Body of pancreas (tissue), 4 donors: ENCODE measurements around the gene PSMB1.
"Not testable (repeated sequence)": the region's sequence is repeated elsewhere in the genome, so short reads cannot be mapped to it uniquely, and the experiment has no call there.

Source experiments
- POLR2A ChIP-seq, 3 donors: fragments of 450-650 bp; IDR thresholded peaks; one replicate each; pipeline ENCODE4 v1.6.1; 2016; ENCODE audit warnings: antibody characterized with exemption in 3 of 3, mild to moderate bottlenecking in 2 of 3
- TF ChIP-seq, protein P1 (sequence below), 7 experiments: fragments of 450-650 bp in 4 of 7; fragments of 200-600 bp in 3 of 7; sonication (generic) in 3 of 7; IDR thresholded peaks; one replicate each; pipeline ENCODE4 v1.5.1; 2016 to 2019; ENCODE audit warnings: antibody characterized with exemption in 7 of 7

DNA sequence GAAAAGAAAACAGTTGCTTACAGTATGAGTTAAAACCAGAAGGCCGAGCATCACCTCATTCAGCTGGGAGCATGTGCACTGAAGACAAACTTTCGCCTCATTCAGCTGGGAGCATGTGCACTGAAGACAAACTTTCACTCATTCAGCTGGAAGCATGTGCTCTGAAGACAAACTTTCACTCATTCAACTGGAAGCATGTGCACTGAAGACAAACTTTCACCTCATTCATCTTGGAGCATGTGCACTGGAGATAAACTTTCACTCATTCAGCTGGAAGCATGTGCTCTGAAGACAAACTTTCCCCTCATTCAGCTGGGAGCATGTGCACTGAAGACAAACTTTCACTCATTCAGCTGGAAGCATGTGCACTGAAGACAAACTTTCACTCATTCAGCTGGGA lies 45.4 kb downstream of the PSMB1 start:
- TF ChIP-seq, protein P1, sequence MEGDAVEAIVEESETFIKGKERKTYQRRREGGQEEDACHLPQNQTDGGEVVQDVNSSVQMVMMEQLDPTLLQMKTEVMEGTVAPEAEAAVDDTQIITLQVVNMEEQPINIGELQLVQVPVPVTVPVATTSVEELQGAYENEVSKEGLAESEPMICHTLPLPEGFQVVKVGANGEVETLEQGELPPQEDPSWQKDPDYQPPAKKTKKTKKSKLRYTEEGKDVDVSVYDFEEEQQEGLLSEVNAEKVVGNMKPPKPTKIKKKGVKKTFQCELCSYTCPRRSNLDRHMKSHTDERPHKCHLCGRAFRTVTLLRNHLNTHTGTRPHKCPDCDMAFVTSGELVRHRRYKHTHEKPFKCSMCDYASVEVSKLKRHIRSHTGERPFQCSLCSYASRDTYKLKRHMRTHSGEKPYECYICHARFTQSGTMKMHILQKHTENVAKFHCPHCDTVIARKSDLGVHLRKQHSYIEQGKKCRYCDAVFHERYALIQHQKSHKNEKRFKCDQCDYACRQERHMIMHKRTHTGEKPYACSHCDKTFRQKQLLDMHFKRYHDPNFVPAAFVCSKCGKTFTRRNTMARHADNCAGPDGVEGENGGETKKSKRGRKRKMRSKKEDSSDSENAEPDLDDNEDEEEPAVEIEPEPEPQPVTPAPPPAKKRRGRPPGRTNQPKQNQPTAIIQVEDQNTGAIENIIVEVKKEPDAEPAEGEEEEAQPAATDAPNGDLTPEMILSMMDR (IDR thresholded peaks at IDR 0.05): not testable (repeated sequence)
- not testable (repeated sequence) for TF ChIP-seq POLR2A (IDR thresholded peaks at IDR 0.05)
